Prostate gland (tissue), 2 donors: ENCODE data around the gene TSPOAP1. TPM values are rescaled to one million over a fixed set of nuclear protein-coding genes. Genes with fewer than 3 reads are reported as not detected.

ENCODE experiments used
- DNase-seq: peaks from one replicate; pipeline ENCODE4 v3.0.0-alpha.2; 2019; ENCODE audit warnings: low spot score
- H3K27ac ChIP-seq, 2 donors: fragments of 200-600 bp; sonication (generic); 2 replicates each; pipeline ENCODE4 v1.5.1; 2017 to 2019
- H3K27me3 ChIP-seq: fragments of 200-600 bp; sonication (generic); replicated peaks from 2 replicates; pipeline ENCODE4 v1.5.1; 2019; ENCODE audit not compliant: insufficient read depth
- H3K36me3 ChIP-seq, 2 donors: fragments of 200-600 bp; sonication (generic); 1 replicate in 1 of 2; 2 replicates in 1 of 2; pipeline versions ENCODE4 v1.5.1 to v1.8.1; 2017 to 2019
- H3K4me1 ChIP-seq: fragments of 200-600 bp; sonication (generic); replicated peaks from 2 replicates; pipeline ENCODE4 v1.5.1; 2019
- H3K4me3 ChIP-seq, 2 donors: fragments of 200-600 bp; sonication (generic); 2 replicates each; pipeline ENCODE4 v1.5.1; 2017 to 2019
- H3K9me3 ChIP-seq: fragments of 200-600 bp; sonication (generic); 2 replicates; pipeline ENCODE4 v1.5.1; 2017
- POLR2A ChIP-seq: fragments of 450-650 bp; IDR thresholded peaks from one replicate; pipeline ENCODE4 v1.6.1; 2016; ENCODE audit warnings: antibody characterized with exemption, mild to moderate bottlenecking
- POLR2AphosphoS5 ChIP-seq: sonication (generic); formaldehyde crosslinking; IDR thresholded peaks from one replicate; pipeline ENCODE4 v1.6.1; 2017; ENCODE audit warnings: antibody characterized with exemption
- WGBS: methylation state at CpG from one replicate; pipeline ENCODE4 v1.1.5; 2018; 5-methylcytosine and 5-hydroxymethylcytosine counted together
- intact Hi-C: fragments of 100-400 bp; cut with DNase I; formaldehyde crosslinking; loops from one replicate; pipeline ENCODE4 v1.14.2; 2022
- total RNA-seq, 2 donors: library from RNA; depleted of rRNA; stranded (reverse); fragments of >200 nt; gene quantifications; one replicate each; pipeline ENCODE4 v1.1.0, GENCODE V29; 2016
- TF ChIP-seq, protein P1 (sequence below), 4 experiments: fragments of 200-600 bp in 2 of 4; fragments of 450-650 bp in 2 of 4; sonication (generic) in 2 of 4; IDR thresholded peaks; 1 replicate in 3 of 4; 2 replicates in 1 of 4; pipeline ENCODE4 v1.5.1; 2016 to 2019; ENCODE audit warnings: antibody characterized with exemption in 4 of 4, mild to moderate bottlenecking in 2 of 4, moderate library complexity in 2 of 4

TSPOAP1 gene
- total RNA-seq, 2 donors from 2014 or later, result 22.7 to 26.5 TPM

DNA sequence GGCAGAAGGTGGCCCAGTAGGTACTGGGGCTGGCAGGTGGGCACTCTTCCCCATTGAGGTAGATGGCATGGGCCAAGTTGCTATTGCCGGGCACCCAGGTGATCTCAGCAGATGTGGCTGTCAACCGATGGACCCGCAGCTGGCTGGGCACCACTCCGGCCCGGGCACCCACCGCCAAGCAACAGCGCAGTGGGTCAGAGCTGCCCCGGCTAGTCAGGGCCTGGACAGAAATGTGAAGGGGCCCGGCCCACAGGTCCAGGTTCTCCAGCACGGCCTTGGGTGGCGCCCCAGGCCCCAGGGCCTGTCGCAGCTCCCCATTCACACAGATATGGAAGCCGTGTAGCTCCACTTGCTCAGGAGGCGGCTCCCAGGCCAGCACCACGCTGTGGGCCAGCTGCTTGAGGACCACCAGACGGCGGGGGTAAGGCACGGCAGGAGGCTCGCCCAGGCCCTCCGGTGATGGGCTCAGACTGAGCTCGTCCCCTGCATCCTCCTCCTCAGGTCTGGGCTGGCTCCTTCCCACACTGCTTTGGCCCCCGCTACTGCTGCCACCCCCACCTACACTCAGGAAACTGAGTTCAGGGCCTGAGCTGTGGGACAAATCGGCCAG lies 16.5 kb downstream of the TSPOAP1 start:
- H3K9me3 ChIP-seq, result no peaks in the 10 kb centered on the region
- TF ChIP-seq, protein P1, sequence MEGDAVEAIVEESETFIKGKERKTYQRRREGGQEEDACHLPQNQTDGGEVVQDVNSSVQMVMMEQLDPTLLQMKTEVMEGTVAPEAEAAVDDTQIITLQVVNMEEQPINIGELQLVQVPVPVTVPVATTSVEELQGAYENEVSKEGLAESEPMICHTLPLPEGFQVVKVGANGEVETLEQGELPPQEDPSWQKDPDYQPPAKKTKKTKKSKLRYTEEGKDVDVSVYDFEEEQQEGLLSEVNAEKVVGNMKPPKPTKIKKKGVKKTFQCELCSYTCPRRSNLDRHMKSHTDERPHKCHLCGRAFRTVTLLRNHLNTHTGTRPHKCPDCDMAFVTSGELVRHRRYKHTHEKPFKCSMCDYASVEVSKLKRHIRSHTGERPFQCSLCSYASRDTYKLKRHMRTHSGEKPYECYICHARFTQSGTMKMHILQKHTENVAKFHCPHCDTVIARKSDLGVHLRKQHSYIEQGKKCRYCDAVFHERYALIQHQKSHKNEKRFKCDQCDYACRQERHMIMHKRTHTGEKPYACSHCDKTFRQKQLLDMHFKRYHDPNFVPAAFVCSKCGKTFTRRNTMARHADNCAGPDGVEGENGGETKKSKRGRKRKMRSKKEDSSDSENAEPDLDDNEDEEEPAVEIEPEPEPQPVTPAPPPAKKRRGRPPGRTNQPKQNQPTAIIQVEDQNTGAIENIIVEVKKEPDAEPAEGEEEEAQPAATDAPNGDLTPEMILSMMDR (IDR thresholded peaks at IDR 0.05), result no peak
- TF ChIP-seq POLR2AphosphoS5, result no peak
- no peak for TF ChIP-seq POLR2A
- H3K27me3 ChIP-seq, result no peaks in the 10 kb centered on the region
- no peak overlapping the region for H3K4me3 ChIP-seq
- 89% methylated on average over 13 of the region's 23 CpGs for WGBS
- H3K27ac ChIP-seq, result no peak overlapping the region
- DNase-seq, result no peak
- intact Hi-C loops, result no loop called here
- H3K36me3 ChIP-seq, result no peaks in the 10 kb centered on the region
- H3K4me1 ChIP-seq, result no peaks in the 10 kb centered on the region

DNA sequence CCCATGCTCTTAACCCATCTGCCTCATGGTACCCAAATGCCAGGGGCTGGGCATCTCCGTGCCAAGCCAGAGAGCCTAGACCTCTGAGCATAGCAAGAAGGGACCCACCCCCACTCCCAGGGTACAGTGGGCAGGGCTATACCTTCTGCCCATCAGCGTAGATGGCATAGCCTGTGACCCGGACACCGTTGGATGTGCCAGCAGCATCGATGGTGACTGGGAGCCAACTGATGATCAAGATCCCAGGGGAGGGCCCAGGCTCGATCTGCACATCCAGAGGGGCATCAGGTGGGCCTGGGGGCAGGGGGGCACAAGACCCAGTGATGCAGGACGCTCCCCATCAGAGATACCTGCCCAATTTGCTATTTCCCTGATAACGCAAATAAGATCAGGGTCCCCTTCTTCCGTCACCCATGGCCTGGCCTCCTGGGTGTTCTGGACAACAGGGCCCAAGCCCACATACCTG lies 17.1 kb downstream of the TSPOAP1 start:
- WGBS, result 98% methylated on average over 8 of the region's 9 CpGs
- no peaks in the 10 kb centered on the region for H3K27me3 ChIP-seq
- no peak overlapping the region for H3K27ac ChIP-seq
- no peak overlapping the region for H3K4me3 ChIP-seq
- no peaks in the 10 kb centered on the region for H3K4me1 ChIP-seq
- H3K9me3 ChIP-seq, result no peaks in the 10 kb centered on the region
- TF ChIP-seq POLR2AphosphoS5, result no peak
- no peak for TF ChIP-seq POLR2A
- TF ChIP-seq, protein P1 (IDR thresholded peaks at IDR 0.05), result no peak
- no peaks in the 10 kb centered on the region for H3K36me3 ChIP-seq
- intact Hi-C loops, result no loop called here
- DNase-seq, result no peak

DNA sequence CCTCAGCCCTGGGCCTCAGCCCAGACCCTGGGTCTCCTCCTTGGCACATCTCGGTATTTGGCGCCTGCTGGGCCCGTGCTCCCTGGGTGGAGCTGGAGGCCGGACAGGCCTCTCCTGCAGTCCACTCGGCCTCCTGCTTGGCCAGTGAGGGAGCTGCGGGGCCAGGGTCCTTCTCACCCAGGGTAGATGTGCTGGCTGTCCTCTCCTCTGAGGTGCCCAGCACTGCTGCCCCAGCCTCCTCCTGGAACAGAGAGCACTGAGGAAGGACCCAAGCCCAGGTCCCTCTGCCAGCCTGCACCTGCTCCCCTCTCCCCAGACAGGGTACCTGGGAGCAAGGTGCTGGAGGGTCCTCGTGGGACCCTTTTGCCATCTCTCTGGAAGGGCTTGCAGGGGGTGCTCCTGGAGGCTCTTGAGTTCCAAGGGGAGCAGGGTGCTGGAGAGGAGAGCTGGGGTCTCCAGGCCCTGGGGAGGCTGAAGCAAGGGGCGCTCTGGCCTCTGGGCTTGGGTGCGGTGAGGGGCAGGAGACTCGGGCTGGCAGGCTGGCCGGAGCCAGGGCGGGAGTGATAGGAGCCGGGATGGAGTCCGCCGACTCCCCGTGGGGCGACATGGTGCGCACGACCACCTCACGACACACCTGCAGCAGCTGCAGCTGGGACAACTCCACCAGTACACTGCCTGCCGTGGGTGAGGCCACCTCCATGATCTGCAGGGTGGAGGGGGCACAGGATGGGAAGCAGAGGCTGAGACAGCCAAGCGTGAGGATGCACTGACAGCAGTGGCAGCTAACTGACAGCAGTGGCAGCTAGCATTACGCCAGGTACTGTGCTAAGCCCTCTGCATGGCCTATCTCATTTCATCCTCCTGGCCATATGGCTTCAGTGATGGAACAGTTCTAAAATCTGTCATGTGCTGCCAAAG lies 17.8 kb downstream of the TSPOAP1 start:
- Histone ChIP-seq H3K9me3 (no peaks in the 10 kb centered on the region), H3K36me3 (no peaks in the 10 kb centered on the region), H3K4me1 (no peaks in the 10 kb centered on the region), H3K27ac (no peak overlapping the region), H3K4me3 (no peak overlapping the region), H3K27me3 (no peaks in the 10 kb centered on the region)
- no peak for DNase-seq
- WGBS, result 89% methylated on average over 21 of the region's 23 CpGs
- TF ChIP-seq, protein P1 (IDR thresholded peaks at IDR 0.05), result no peak
- TF ChIP-seq POLR2A (no peak), POLR2AphosphoS5 (no peak)
- intact Hi-C loops, result no loop called here

DNA sequence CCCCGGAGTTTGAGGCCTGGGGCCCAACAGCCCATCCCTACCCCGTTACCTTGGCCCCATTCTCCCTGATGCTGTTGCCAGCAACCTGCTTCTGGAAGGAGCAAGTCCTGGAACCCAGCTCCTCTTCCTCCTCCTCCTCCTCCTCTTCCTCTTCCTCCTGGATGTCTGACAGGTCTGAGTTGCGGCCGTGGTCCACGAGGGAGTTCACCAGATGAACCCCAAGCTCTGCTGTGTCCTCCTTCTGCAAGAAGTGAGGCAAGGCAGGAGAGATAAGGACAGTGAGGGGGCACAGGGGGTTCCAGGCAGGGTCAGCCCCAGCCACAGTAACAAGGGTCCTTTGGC lies 18.7 kb downstream of the TSPOAP1 start:
- no peaks in the 10 kb centered on the region for H3K36me3 ChIP-seq
- H3K27ac ChIP-seq, result no peak overlapping the region
- no peaks in the 10 kb centered on the region for H3K4me1 ChIP-seq
- H3K27me3 ChIP-seq, result no peaks in the 10 kb centered on the region
- no peak for DNase-seq
- H3K9me3 ChIP-seq, result no peaks in the 10 kb centered on the region
- WGBS, result 81% methylated on average over 5 of the region's 5 CpGs
- intact Hi-C loops, result no loop called here
- no peak overlapping the region for H3K4me3 ChIP-seq
- TF ChIP-seq POLR2A, result no peak
- TF ChIP-seq POLR2AphosphoS5, result no peak
- TF ChIP-seq, protein P1 (IDR thresholded peaks at IDR 0.05), result no peak
